GM23338 (cell line): ENCODE results near the gene LAPTM5. TPM values are rescaled to one million over a fixed set of nuclear protein-coding genes. Genes with fewer than 3 reads are reported as not detected.

ENCODE experiments used
- ATAC-seq: fragments of 200-7000 bp; cut with Tn5 transposase; 3 replicates; pipeline ENCODE4 v1.9.1; 2020
- DNase-seq: peaks from one replicate; pipeline ENCODE4 v3.0.0-alpha.2; 2015; ENCODE audit warnings: low spot score
- H2AFZ ChIP-seq: fragments of 200-600 bp; sonication (generic); 2 replicates; pipeline ENCODE4 v1.8.0; 2016; ENCODE audit warnings: antibody characterized with exemption, mild to moderate bottlenecking, moderate library complexity
- H3F3A ChIP-seq: fragments of 200-600 bp; sonication (generic); replicated peaks from 2 replicates; pipeline ENCODE4 v1.8.0; 2017; ENCODE audit warnings: antibody characterized with exemption, mixed run types, low read depth
- H3K27ac ChIP-seq: fragments of 200-600 bp; sonication (generic); 2 replicates; pipeline ENCODE4 v1.6.1; 2016; ENCODE audit warnings: low read depth
- H3K27me3 ChIP-seq: fragments of 200-600 bp; sonication (generic); 2 replicates; pipeline ENCODE4 v1.8.0; 2016; ENCODE audit warnings: mild to moderate bottlenecking, mixed run types, moderate library complexity; ENCODE audit not compliant: insufficient read depth
- H3K36me3 ChIP-seq: fragments of 200-600 bp; sonication (generic); 2 replicates; pipeline ENCODE4 v1.8.0; 2016; ENCODE audit warnings: mild to moderate bottlenecking; ENCODE audit not compliant: insufficient read depth
- H3K4me1 ChIP-seq: fragments of 200-600 bp; sonication (generic); 2 replicates; pipeline ENCODE4 v1.8.0; 2016; ENCODE audit warnings: mild to moderate bottlenecking, moderate library complexity; ENCODE audit not compliant: insufficient read depth
- H3K4me2 ChIP-seq: fragments of 200-600 bp; sonication (generic); 2 replicates; pipeline ENCODE4 v1.7.1; 2017; ENCODE audit warnings: mixed run types
- H3K4me3 ChIP-seq: fragments of 200-600 bp; sonication (generic); 2 replicates; pipeline ENCODE4 v1.6.1; 2016; ENCODE audit warnings: mixed run types
- H3K79me2 ChIP-seq: fragments of 200-600 bp; sonication (generic); replicated peaks from 2 replicates; pipeline ENCODE4 v1.8.0; 2017; ENCODE audit warnings: mild to moderate bottlenecking; ENCODE audit not compliant: insufficient read depth
- H3K9me2 ChIP-seq: fragments of 200-600 bp; sonication (generic); 2 replicates; pipeline ENCODE4 v1.8.0; 2017; ENCODE audit not compliant: insufficient read depth
- H4K20me1 ChIP-seq: fragments of 200-600 bp; sonication (generic); replicated peaks from 2 replicates; pipeline ENCODE4 v1.8.0; 2017; ENCODE audit warnings: mild to moderate bottlenecking; ENCODE audit not compliant: insufficient read depth
- H3K27ac Mint-ChIP-seq: 2 replicates; pipeline ENCODE4 v1.8.0; 2020; ENCODE audit warnings: inconsistent platforms, mild to moderate bottlenecking, moderate library complexity, mixed read lengths
- H3K27me3 Mint-ChIP-seq: 3 replicates; pipeline ENCODE4 v1.8.0; 2022; ENCODE audit warnings: low read depth, mild to moderate bottlenecking, moderate library complexity, mixed read lengths, inconsistent platforms; ENCODE audit not compliant: insufficient read depth, poor library complexity
- H3K36me3 Mint-ChIP-seq: 3 replicates; pipeline ENCODE4 v1.8.0; 2021; ENCODE audit warnings: low read depth, mild to moderate bottlenecking, inconsistent platforms, moderate library complexity, mixed read lengths
- H3K4me1 Mint-ChIP-seq: 3 replicates; pipeline ENCODE4 v1.8.0; 2020; ENCODE audit warnings: mild to moderate bottlenecking, inconsistent platforms, mixed read lengths
- H3K4me3 Mint-ChIP-seq: 3 replicates; pipeline ENCODE4 v1.8.0; 2021; ENCODE audit warnings: moderate library complexity, mild to moderate bottlenecking, inconsistent platforms, mixed read lengths
- H3K9me3 Mint-ChIP-seq: 3 replicates; pipeline ENCODE4 v1.8.0; 2020; ENCODE audit warnings: moderate library complexity, mild to moderate bottlenecking, inconsistent platforms, mixed read lengths
- CREB1 ChIP-seq: fragments of 250-450 bp; sonication (Bioruptor Pico); IDR thresholded peaks from 2 replicates; pipeline ENCODE4 v1.5.0; 2020; ENCODE audit warnings: low read depth, mild to moderate bottlenecking, moderate library complexity
- EZH2phosphoT487 ChIP-seq: fragments of 200-600 bp; sonication (generic); IDR thresholded peaks from one replicate; pipeline ENCODE4 v1.8.1; 2018; ENCODE audit warnings: antibody characterized with exemption; ENCODE audit not compliant: unreplicated experiment
- JUNB ChIP-seq: IDR thresholded peaks from one replicate; pipeline ENCODE4 v1.6.1; 2016; ENCODE audit warnings: antibody characterized with exemption; ENCODE audit not compliant: unreplicated experiment
- NANOG ChIP-seq: IDR thresholded peaks from 2 replicates; pipeline ENCODE4 v1.6.1; 2016; ENCODE audit warnings: antibody characterized with exemption, borderline replicate concordance
- POLR2AphosphoS5 ChIP-seq: IDR thresholded peaks from 2 replicates; pipeline ENCODE4 v1.6.1; 2016; ENCODE audit warnings: antibody characterized with exemption, low read depth
- ZNF114 ChIP-seq: fragments of 250-450 bp; sonication (Bioruptor Pico); IDR thresholded peaks from 2 replicates; pipeline ENCODE4 v1.5.0; 2020; ENCODE audit warnings: mild to moderate bottlenecking, moderate library complexity
- ZNF331 ChIP-seq: fragments of 250-450 bp; sonication (Bioruptor Pico); IDR thresholded peaks from 2 replicates; pipeline ENCODE4 v1.5.0; 2020; ENCODE audit warnings: low read depth, mild to moderate bottlenecking, moderate library complexity
- polyA plus RNA-seq: library from polyadenylated mRNA; unstranded; fragments of >200 nt; fragmentation: Nextera tagmentation; extraction: Ambion mirVana; gene quantifications from 2 replicates; pipeline ENCODE4 v1.2.1, GENCODE V29; 2016
- total RNA-seq: library from RNA; depleted of rRNA; stranded (reverse); fragments of >200 nt; shearing (Covaris generic); gene quantifications from 2 replicates; pipeline ENCODE4 v1.2.3, GENCODE V29; 2014
- TF ChIP-seq, protein P1 (sequence below): IDR thresholded peaks from 2 replicates; pipeline ENCODE4 v1.6.1; 2016; ENCODE audit warnings: antibody characterized with exemption
- TF ChIP-seq, protein P2 (sequence below): fragments of 250-450 bp; sonication (Bioruptor Pico); IDR thresholded peaks from 2 replicates; pipeline ENCODE4 v1.5.0; 2020; ENCODE audit warnings: mild to moderate bottlenecking, moderate library complexity
- TF ChIP-seq, protein P3 (sequence below), 2 experiments: fragments of 200-600 bp in 1 of 2; sonication (generic) in 1 of 2; conservative IDR thresholded peaks; 2 replicates each; pipeline versions ENCODE4 v1.5.1 to v1.6.1; 2016 to 2017; ENCODE audit warnings: antibody characterized with exemption in 2 of 2, low read depth in 2 of 2, mild to moderate bottlenecking in 2 of 2, moderate library complexity in 1 of 2

The LAPTM5 gene
- total and polyA plus RNA-seq, 2 experiments from 2014 or later = 0.21 TPM; not detected in 1

DNA sequence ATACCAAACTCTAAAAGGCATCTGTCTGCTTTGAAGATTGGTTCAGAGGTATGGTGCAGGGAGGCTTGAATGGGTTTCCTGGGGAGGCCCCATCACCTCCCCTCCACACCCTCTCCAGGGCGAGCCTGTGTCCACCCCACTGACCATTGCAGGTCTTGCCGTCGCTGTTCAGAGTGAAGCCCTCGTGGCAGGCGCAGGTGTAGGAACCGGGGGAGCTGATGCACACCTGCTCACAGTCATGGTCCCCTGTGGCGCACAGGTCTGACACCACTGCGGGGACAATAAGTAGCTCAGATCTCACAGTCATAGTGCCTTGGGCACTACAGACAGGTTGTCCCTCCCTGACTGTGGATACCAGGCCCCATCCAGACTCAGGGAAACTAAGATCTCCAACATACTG lies 40.9 kb downstream of the LAPTM5 start (continued):
- TF ChIP-seq, protein P1, sequence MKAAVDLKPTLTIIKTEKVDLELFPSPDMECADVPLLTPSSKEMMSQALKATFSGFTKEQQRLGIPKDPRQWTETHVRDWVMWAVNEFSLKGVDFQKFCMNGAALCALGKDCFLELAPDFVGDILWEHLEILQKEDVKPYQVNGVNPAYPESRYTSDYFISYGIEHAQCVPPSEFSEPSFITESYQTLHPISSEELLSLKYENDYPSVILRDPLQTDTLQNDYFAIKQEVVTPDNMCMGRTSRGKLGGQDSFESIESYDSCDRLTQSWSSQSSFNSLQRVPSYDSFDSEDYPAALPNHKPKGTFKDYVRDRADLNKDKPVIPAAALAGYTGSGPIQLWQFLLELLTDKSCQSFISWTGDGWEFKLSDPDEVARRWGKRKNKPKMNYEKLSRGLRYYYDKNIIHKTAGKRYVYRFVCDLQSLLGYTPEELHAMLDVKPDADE = no peak
- TF ChIP-seq POLR2AphosphoS5 (no peak), ZNF331 (CRISPR knock-in tag) (no peak)

DNA sequence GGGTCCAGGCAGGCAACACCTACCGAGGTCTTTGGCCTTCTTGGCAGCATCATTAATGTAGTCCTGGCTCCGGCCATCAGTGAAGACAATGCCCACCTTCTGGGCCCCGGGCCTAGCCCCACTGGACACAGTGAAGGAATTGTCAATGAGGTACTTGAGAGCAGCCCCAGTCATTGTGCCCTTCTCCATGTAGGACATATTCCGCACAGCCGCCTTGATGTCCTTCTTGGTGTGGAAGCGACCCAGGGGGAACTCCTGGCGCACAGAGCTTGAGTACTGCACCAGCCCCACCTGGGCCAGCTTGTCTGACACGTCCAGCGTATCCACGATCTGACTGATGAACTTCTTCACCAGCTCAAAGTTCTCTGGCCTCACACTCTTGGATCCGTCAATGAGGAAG lies 41.7 kb downstream of the LAPTM5 start:
- no peaks in the 10 kb centered on the region for H3K79me2 ChIP-seq
- Mint-ChIP-seq H3K4me3 (no peak overlapping the region), H3K9me3 (peaks cover 33% of the 10 kb centered on the region), H3K4me1 (no peaks in the 10 kb centered on the region; the same call in 2 of the 3 replicates), H3K27me3 (peaks cover 12% of the 10 kb centered on the region), H3K27ac (no peak overlapping the region), H3K36me3 (peaks cover 15% of the 10 kb centered on the region)
- no peak overlapping the region for H3K4me2 ChIP-seq
- H3K4me1 ChIP-seq = no peaks in the 10 kb centered on the region
- H3K9me2 ChIP-seq = peaks cover 3% of the 10 kb centered on the region; the same call in 1 of the 2 replicates
- no peak overlapping the region for H3K27ac ChIP-seq
- no peaks in the 10 kb centered on the region for H4K20me1 ChIP-seq
- DNase-seq (no peak), ATAC-seq (no peak)
- TF ChIP-seq, protein P2, sequence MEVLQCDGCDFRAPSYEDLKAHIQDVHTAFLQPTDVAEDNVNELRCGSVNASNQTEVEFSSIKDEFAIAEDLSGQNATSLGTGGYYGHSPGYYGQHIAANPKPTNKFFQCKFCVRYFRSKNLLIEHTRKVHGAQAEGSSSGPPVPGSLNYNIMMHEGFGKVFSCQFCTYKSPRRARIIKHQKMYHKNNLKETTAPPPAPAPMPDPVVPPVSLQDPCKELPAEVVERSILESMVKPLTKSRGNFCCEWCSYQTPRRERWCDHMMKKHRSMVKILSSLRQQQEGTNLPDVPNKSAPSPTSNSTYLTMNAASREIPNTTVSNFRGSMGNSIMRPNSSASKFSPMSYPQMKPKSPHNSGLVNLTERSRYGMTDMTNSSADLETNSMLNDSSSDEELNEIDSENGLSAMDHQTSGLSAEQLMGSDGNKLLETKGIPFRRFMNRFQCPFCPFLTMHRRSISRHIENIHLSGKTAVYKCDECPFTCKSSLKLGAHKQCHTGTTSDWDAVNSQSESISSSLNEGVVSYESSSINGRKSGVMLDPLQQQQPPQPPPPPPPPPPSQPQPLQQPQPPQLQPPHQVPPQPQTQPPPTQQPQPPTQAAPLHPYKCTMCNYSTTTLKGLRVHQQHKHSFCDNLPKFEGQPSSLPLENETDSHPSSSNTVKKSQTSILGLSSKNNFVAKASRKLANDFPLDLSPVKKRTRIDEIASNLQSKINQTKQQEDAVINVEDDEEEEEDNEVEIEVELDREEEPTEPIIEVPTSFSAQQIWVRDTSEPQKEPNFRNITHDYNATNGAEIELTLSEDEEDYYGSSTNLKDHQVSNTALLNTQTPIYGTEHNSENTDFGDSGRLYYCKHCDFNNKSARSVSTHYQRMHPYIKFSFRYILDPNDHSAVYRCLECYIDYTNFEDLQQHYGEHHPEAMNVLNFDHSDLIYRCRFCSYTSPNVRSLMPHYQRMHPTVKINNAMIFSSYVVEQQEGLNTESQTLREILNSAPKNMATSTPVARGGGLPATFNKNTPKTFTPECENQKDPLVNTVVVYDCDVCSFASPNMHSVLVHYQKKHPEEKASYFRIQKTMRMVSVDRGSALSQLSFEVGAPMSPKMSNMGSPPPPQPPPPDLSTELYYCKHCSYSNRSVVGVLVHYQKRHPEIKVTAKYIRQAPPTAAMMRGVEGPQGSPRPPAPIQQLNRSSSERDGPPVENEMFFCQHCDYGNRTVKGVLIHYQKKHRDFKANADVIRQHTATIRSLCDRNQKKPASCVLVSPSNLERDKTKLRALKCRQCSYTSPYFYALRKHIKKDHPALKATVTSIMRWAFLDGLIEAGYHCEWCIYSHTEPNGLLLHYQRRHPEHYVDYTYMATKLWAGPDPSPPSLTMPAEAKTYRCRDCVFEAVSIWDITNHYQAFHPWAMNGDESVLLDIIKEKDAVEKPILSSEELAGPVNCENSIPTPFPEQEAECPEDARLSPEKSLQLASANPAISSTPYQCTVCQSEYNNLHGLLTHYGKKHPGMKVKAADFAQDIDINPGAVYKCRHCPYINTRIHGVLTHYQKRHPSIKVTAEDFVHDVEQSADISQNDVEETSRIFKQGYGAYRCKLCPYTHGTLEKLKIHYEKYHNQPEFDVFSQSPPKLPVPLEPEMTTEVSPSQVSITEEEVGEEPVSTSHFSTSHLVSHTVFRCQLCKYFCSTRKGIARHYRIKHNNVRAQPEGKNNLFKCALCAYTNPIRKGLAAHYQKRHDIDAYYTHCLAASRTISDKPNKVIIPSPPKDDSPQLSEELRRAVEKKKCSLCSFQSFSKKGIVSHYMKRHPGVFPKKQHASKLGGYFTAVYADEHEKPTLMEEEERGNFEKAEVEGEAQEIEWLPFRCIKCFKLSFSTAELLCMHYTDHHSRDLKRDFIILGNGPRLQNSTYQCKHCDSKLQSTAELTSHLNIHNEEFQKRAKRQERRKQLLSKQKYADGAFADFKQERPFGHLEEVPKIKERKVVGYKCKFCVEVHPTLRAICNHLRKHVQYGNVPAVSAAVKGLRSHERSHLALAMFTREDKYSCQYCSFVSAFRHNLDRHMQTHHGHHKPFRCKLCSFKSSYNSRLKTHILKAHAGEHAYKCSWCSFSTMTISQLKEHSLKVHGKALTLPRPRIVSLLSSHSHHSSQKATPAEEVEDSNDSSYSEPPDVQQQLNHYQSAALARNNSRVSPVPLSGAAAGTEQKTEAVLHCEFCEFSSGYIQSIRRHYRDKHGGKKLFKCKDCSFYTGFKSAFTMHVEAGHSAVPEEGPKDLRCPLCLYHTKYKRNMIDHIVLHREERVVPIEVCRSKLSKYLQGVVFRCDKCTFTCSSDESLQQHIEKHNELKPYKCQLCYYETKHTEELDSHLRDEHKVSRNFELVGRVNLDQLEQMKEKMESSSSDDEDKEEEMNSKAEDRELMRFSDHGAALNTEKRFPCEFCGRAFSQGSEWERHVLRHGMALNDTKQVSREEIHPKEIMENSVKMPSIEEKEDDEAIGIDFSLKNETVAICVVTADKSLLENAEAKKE (CRISPR knock-in tag) = no peak
- no peak for TF ChIP-seq JUNB
- TF ChIP-seq ZNF114 (CRISPR knock-in tag) = no peak
- no peak for TF ChIP-seq EZH2phosphoT487
- TF ChIP-seq POLR2AphosphoS5 = no peak
- no peak for TF ChIP-seq ZNF331 (CRISPR knock-in tag)
- TF ChIP-seq NANOG = no peak
- TF ChIP-seq, protein P3, sequence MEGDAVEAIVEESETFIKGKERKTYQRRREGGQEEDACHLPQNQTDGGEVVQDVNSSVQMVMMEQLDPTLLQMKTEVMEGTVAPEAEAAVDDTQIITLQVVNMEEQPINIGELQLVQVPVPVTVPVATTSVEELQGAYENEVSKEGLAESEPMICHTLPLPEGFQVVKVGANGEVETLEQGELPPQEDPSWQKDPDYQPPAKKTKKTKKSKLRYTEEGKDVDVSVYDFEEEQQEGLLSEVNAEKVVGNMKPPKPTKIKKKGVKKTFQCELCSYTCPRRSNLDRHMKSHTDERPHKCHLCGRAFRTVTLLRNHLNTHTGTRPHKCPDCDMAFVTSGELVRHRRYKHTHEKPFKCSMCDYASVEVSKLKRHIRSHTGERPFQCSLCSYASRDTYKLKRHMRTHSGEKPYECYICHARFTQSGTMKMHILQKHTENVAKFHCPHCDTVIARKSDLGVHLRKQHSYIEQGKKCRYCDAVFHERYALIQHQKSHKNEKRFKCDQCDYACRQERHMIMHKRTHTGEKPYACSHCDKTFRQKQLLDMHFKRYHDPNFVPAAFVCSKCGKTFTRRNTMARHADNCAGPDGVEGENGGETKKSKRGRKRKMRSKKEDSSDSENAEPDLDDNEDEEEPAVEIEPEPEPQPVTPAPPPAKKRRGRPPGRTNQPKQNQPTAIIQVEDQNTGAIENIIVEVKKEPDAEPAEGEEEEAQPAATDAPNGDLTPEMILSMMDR (conservative IDR thresholded peaks at IDR 0.05; ENCODE audit: low read depth in 2 of 2) = no peak
- no peak for TF ChIP-seq CREB1 (CRISPR knock-in tag)
- H3F3A ChIP-seq = no peaks in the 10 kb centered on the region
- no peaks in the 10 kb centered on the region for H3K36me3 ChIP-seq
- H3K4me3 ChIP-seq = no peak overlapping the region
- no peaks in the 10 kb centered on the region for H3K27me3 ChIP-seq
- H2AFZ ChIP-seq = no peak overlapping the region
